CD4-positive, alpha-beta T cell treated with Interleukin-21 for 1 hour (primary cell): ENCODE data around the gene ZEB2.

ENCODE experiments used
- DNase-seq: peaks from one replicate; pipeline ENCODE4 v3.0.0-alpha.2; 2020

ZEB2 gene

GRCh38 chr2:144512470-144512869 lies 7.4 kb downstream of the ZEB2 start:
- DNase-seq, result no peak

- DNase-seq, result no peak
Observed at GRCh38 chr2:144511937-144512336, 8.0 kb downstream of the ZEB2 start.

GRCh38 chr2:144511226-144511810 lies 8.6 kb downstream of the ZEB2 start:
- no peak for DNase-seq

GRCh38 chr2:144510294-144510991 lies 9.5 kb downstream of the ZEB2 start:
- DNase-seq, result peak; percentile 81

- DNase-seq, result no peak
Observed at GRCh38 chr2:144509879-144510221, 10.1 kb downstream of the ZEB2 start.

GRCh38 chr2:144509001-144509878 lies 10.7 kb downstream of the ZEB2 start:
- no peak for DNase-seq

GRCh38 chr2:144508172-144508851 lies 11.6 kb downstream of the ZEB2 start:
- peak; percentile 63 for DNase-seq

GRCh38 chr2:144507441-144508171 lies 12.3 kb downstream of the ZEB2 start:
- no peak for DNase-seq

GRCh38 chr2:144505245-144505831 lies 14.6 kb downstream of the ZEB2 start:
- peak; percentile 70 for DNase-seq

GRCh38 chr2:144504218-144504641 lies 15.7 kb downstream of the ZEB2 start:
- DNase-seq, result no peak

GRCh38 chr2:144503242-144503641 lies 16.7 kb downstream of the ZEB2 start:
- no peak for DNase-seq

GRCh38 chr2:144502369-144502768 lies 17.6 kb downstream of the ZEB2 start:
- DNase-seq, result no peak

- no peak for DNase-seq
Observed at GRCh38 chr2:144501627-144502026, 18.3 kb downstream of the ZEB2 start.

GRCh38 chr2:144501118-144501517 lies 18.8 kb downstream of the ZEB2 start:
- no peak for DNase-seq

GRCh38 chr2:144500563-144500962 lies 19.4 kb downstream of the ZEB2 start:
- no peak for DNase-seq

GRCh38 chr2:144498277-144498676 lies 21.6 kb downstream of the ZEB2 start:
- no peak for DNase-seq

GRCh38 chr2:144496977-144497598 lies 22.8 kb downstream of the ZEB2 start:
- no peak for DNase-seq

GRCh38 chr2:144496092-144496976 lies 23.6 kb downstream of the ZEB2 start:
- no peak for DNase-seq

- DNase-seq, result no peak
Observed at GRCh38 chr2:144495227-144496091, 24.5 kb downstream of the ZEB2 start.
